Activated effector memory CD4-positive, alpha-beta T cell treated with Interleukin-2 at 50 U/mL for 16 hours (primary cell): ENCODE data around the gene TWIST2.

Experiments
- DNase-seq: peaks from one replicate; pipeline ENCODE4 v3.0.0-alpha.2; 2020

TWIST2 gene

GRCh38 chr2:238859636-238860347 is 11.9 kb downstream of the TWIST2 start:
- no peak for DNase-seq

- no peak for DNase-seq
Observed at GRCh38 chr2:238861013-238861730, 13.3 kb downstream of the TWIST2 start.

- DNase-seq = no peak
Observed at GRCh38 chr2:238861766-238862315, 14.0 kb downstream of the TWIST2 start.

GRCh38 chr2:238862701-238863100 is 14.8 kb downstream of the TWIST2 start:
- no peak for DNase-seq

GRCh38 chr2:238863231-238863630 is 15.3 kb downstream of the TWIST2 start:
- DNase-seq = no peak

GRCh38 chr2:238863749-238864206 is 15.9 kb downstream of the TWIST2 start:
- no peak for DNase-seq

GRCh38 chr2:238864207-238865014 is 16.5 kb downstream of the TWIST2 start:
- no peak for DNase-seq

GRCh38 chr2:238865015-238865719 is 17.3 kb downstream of the TWIST2 start:
- DNase-seq = no peak

GRCh38 chr2:238865744-238866355 is 18.0 kb downstream of the TWIST2 start:
- DNase-seq = no peak

GRCh38 chr2:238866656-238867277 is 18.9 kb downstream of the TWIST2 start:
- DNase-seq = no peak

GRCh38 chr2:238868067-238868524 is 20.2 kb downstream of the TWIST2 start:
- DNase-seq = no peak

- DNase-seq = no peak
Observed at GRCh38 chr2:238868616-238869292, 20.9 kb downstream of the TWIST2 start.

GRCh38 chr2:238869293-238870124 is 21.6 kb downstream of the TWIST2 start:
- DNase-seq = no peak

GRCh38 chr2:238870261-238870660 is 22.4 kb downstream of the TWIST2 start:
- no peak for DNase-seq

- no peak for DNase-seq
Observed at GRCh38 chr2:238872026-238872425, 24.1 kb downstream of the TWIST2 start.

GRCh38 chr2:238872628-238873380 is 24.9 kb downstream of the TWIST2 start:
- no peak for DNase-seq

- DNase-seq = no peak
Observed at GRCh38 chr2:238873381-238873801, 25.5 kb downstream of the TWIST2 start.

- DNase-seq = no peak
Observed at GRCh38 chr2:238873841-238874240, 26.0 kb downstream of the TWIST2 start.
